Measurements from ENCODE around the gene SULT4A1.

SULT4A1 gene

DNA sequence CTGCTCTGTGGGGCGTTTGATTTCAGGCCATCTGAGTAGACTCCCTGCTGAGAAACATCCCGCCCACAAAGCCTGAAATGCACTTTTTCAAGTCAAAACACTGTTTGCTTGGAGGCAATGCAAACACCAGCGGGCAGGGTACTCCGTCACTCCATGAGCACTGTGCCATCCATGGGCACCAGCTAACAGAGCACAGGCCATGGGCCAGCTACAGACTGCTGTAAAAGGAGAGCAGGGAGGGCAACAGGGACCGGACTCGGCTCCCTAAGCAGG lies 33.7 kb downstream of the SULT4A1 start:
- no peak for DNase-seq (ENCODE audit: low read depth)

DNA sequence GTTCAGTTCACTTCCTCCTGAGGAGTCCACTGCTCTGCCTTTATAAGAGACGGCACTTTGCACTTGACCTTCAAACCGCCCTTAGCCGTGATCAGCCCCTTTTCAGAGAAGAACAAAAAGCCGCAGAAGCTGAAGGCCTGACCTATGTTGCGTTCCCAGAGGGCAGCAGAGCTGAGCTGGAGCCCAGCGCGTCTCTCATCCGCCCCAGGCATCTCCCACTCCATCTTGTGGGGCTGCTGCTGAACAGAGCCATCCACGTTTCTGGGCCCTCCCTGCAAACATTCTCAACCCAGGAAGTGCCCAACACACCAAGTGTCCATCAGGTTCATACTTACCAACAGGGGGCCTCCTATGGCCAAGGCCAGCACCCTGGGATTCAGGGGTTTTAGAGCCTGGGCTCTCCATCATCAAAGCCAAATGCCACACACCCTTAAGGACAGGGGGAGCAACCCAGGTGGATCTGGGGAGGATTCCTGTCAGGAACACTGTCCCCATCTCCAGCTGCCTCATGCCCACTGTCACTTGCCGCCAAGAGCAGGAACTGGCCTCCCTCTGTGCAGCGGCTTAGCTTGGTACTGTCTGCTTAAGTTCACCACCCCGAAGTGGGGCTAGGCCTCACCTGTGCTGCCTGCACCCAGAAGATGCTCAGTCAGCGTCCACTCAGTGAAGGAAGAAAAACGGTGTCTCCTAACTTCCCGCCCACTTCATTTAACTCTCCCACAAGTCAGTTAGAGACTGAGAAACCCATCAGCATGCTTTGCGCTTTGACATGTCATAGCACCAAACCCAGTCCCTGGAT lies 34.2 kb downstream of the SULT4A1 start:
- DNase-seq (ENCODE audit: low read depth): no peak

- DNase-seq (ENCODE audit: low read depth): no peak
Observed at GRCh38 chr22:43827003-43827735, 35.1 kb downstream of the SULT4A1 start.

- DNase-seq (ENCODE audit: low read depth): peak; percentile 87
Observed at GRCh38 chr22:43826142-43827002, 35.9 kb downstream of the SULT4A1 start.

- DNase-seq (ENCODE audit: low read depth): no peak
Observed at GRCh38 chr22:43825651-43826050, 36.7 kb downstream of the SULT4A1 start.

- DNase-seq (ENCODE audit: low read depth): no peak
Observed at GRCh38 chr22:43824724-43825420, 37.4 kb downstream of the SULT4A1 start.

- DNase-seq (ENCODE audit: low read depth): no peak
Observed at GRCh38 chr22:43823911-43824665, 38.2 kb downstream of the SULT4A1 start.

DNA sequence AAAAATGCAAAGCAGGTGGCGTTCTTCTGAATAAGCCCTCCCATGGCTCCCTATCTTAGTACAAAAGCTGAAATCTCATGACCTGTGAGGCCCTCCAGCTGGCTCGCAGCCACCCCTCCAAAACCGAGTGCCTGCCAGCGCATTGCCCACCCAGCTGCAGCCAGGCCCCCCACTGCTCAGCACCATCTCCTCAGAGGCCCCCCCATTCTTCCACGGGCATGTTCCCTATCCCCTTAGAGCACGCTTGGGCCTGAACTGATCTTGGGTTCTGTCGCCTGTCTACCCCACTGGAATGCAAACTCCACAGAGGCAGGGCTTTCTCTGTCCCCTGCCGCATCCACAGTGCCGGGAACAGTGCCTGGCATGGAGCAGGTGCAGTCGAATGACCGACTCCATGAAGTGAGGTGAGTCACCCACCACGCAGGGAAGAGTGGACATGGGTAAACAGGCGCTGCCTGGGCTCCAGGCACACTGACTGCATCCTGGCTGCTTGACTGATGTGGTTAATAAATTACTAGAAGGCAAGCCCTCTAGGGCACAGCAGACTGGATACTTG lies 38.9 kb downstream of the SULT4A1 start:
- no peak for DNase-seq (ENCODE audit: low read depth)

DNA sequence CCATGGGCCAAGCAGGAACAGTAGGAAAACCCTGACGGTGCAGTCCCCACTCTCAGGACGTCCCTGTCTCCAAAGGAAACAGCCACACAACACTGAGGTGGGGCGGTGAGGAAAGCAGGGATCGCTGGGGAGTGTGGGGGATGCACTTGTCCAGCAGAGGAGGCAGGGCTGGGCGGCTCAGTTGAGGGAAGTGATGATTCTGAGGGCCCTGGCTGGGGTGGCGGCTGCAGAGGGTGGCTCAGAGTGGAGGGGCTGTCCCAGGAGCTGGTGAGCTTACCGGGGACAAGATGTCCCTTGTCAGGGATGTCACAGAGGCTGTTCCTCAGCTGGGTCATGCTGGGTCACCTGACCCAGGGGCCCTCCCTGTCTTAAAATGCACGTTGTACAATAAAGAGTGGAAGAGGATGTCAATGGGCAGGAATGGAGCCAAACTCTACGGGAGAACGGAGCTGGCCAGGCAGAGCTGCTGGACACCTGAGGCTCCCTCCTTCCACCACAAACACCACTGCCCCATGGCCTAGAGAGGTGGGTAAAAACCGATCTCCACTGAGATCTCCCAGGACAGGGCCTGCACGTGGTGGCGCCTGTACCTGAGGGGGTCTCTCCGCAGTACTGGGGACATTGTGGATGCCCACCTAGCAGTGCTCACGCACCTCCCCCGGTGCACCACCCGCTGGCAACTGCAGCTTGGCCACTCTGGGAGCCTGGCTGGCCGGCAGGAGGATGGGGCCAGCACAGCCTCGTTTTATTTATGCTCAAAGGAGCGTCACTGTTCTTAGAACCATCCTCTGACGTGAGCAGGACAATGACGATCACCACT lies 40.5 kb downstream of the SULT4A1 start:
- no peak for DNase-seq (ENCODE audit: low read depth)

DNA sequence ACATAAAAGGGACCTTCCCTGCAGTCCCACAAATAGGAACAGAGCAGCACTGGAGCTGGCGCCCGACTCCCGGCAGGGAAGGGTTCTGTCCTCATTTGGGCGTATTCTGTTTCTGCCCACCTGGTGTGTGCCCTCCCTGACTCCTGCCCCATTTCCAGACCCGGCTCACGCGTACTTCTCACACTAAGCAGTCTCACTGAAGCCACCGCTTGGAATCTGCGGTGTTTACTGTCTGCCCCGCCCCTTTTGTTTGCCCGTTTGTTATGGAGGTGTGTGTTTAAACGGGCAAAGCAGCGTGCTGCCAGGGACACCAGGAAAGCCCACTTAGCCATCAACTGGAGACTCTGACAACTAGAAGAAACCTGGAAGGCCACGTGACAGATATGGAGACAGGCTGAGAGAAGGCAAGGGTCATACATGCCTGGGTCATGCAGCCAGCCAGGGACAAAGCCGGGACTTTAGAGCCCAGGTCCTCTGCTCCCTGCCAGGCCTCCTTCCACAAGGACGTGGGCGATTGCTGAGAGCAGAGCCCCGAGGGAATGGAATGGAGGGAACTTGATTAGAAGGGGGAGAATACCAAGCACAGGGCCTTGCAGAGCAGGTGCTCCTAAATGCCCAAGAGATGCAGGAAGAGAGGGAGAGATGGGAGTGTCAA lies 41.5 kb downstream of the SULT4A1 start:
- DNase-seq (ENCODE audit: low read depth): no peak

- DNase-seq (ENCODE audit: low read depth): no peak
Observed at GRCh38 chr22:43819931-43820640, 42.2 kb downstream of the SULT4A1 start.

DNA sequence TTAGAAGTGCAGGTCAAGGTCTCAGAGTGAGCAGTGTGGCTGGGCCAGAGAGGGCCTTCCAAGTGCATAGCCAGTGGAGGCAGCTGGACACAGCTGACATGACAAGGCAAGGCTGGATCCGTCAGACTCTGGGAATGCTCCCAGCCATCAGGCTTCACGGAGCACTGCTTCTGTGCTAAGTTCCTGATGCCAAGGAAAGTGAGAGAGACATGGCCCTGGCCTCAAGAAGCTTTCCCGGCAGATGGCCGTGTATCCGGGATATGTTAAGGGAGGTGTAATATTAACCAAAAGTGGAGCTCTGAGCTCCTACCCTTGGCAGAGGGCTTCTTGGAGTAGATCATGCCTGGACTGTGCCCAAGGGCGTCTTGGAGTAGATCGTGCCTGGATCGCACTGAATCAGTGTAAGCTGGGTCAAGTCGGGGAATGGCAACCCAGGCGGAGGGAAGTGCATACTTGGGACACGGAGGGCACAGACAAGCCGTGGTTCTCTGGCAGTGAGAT lies 42.8 kb downstream of the SULT4A1 start:
- DNase-seq (ENCODE audit: low read depth): no peak

DNA sequence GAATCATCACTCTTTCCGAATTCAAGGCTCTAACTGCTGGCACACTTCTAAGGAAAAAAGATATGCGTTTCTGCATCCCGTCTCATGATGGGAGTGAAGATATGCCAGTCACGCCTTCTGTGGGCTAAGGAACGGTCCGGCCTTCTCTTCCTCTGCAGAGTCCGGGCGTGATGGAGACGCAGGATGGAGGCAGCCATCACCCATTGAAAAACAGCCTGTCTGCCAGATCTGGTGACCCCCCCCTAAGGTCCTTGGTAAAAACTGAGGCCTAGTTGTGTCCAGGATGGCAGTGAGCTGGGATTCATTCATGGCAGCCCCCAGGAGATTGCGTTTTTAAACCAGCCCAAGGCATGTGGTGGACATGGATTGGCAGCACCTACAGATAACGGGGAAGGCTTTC lies 43.3 kb downstream of the SULT4A1 start:
- no peak for DNase-seq (ENCODE audit: low read depth)

GRCh38 chr22:43817402-43817801 lies 44.9 kb downstream of the SULT4A1 start:
- no peak for DNase-seq (ENCODE audit: low read depth)

DNA sequence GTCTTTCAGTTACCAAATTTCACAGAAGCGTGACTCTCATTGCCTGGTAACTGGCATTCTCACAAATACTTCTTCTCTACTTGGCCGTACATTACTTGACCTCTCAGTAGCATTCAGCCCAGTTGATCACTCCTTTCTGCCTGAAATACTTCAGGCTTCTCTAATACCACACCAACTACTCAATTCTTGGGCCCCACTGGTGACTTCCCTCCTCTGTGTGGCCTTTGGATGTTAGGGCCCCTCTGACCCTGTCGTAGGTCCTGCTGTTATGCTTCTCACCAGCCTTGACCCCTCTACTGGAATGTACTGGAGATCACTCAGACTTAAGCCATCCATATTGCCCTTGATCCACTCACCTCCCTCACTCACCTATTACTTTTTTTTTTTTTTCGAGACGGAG lies 48.0 kb downstream of the SULT4A1 start:
- DNase-seq (ENCODE audit: low read depth): no peak

GRCh38 chr22:43812890-43813289 lies 49.4 kb downstream of the SULT4A1 start:
- no peak for DNase-seq (ENCODE audit: low read depth)

DNA sequence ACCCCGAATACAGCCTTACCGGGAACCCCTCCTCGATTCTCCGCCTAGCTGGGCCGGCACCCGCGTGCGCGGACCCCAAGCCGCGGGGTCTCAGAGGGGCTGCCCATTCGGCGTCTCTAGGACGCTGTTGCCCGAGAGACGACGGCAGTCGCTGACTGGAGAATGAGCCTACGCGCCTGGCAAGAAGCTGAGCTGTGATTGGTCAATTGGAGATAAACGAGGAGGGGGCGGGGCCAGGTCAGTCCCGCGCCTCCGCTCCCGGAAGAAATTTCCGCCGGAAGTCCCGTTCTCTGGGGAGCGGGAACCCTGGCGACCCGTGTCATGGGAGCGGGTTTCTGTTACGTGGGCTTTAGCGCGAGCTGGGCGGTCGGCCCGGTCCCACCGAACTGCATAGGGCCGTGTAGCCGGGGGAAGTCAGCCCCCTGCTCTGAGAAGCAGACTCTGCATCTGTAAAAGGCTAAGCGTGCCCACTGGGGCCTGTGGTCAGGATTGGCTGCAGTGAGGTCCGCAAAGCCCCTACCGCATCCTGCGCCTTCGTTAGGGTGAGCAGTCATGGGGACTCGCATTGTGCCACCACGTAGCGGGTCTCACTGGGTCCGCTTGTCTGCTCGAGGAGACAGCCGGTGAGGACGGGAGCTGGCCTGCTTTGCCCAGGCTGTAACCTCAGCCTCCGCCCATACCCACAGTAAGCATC lies 50.0 kb downstream of the SULT4A1 start, which contains the start of gene EFCAB6:
EFCAB6 (minus strand) TSS at position 157 of the 694 bp plus-strand sequence. CDS start 29,987 bp downstream, outside the sequence.
- DNase-seq (ENCODE audit: low read depth): peak; percentile 84

- peak; percentile 25 for DNase-seq (ENCODE audit: low read depth)
Observed at GRCh38 chr22:43811777-43812148, 50.5 kb downstream of the SULT4A1 start.

Measured in stromal cell of bone marrow (primary cell).